HCT116 (cell line): ENCODE measurements around the gene FBRS. TPM values are rescaled to one million over a fixed set of nuclear protein-coding genes. Genes with fewer than 3 reads are reported as not detected.

Experiments used
- ATAC-seq: fragments of 200-7000 bp; cut with Tn5 transposase; 2 replicates; pipeline ENCODE4 v1.9.1; 2020; ENCODE audit warnings: mild to moderate bottlenecking, moderate library complexity
- BruUV-seq: library from RNA; stranded (reverse); fragments of 400-500 nt; replicated peaks from 2 replicates; lab custom pipeline; 2021; lab: Mats Ljungman, UMichigan
- CTCF ChIA-PET: fragments of 300-600 bp; sonication (Branson Sonifier 250); formaldehyde crosslinking; loops from one replicate; lab custom pipeline; 2021; ENCODE audit warnings: antibody characterized with exemption; lab: Charles Lee
- POLR2A ChIA-PET: fragments of 300-600, 350-600 bp; sonication (Branson Sonifier 250); formaldehyde crosslinking; loops from one replicate; lab custom pipeline; 2021; ENCODE audit warnings: antibody characterized with exemption; lab: Charles Lee
- RAD21 ChIA-PET, 2 experiments: fragments of 300-600 bp; sonication (Branson Sonifier 250); formaldehyde crosslinking; loops; one replicate each; lab custom pipeline; 2023; ENCODE audit warnings: low total read pairs in 2 of 2; ENCODE audit not compliant: uncharacterized antibody in 2 of 2, unreplicated experiment in 2 of 2, low non-redundant PET in 1 of 2; lab: Charles Lee
- DNase-seq: peaks from one replicate; pipeline ENCODE4 v3.0.0-alpha.2; 2010; ENCODE audit warnings: low read depth, low spot score
- H2AFZ ChIP-seq: fragments of 200-600 bp; shearing (Covaris generic), sonication (generic); 2 replicates; pipeline ENCODE4 v1.6.1; 2017; ENCODE audit warnings: low read depth, mixed run types, mixed read lengths, antibody characterized with exemption, low read length; ENCODE audit not compliant: poor library complexity, severe bottlenecking
- H3K27ac ChIP-seq: 2 replicates; pipeline ENCODE4 v1.5.1; 2012; ENCODE audit warnings: low read depth, low read length
- H3K27me3 ChIP-seq: fragments of 200-600 bp; sonication (generic); 2 replicates; pipeline ENCODE4 v1.6.1; 2016; ENCODE audit warnings: mixed run types, low read length, mixed read lengths; ENCODE audit not compliant: insufficient read depth
- H3K36me3 ChIP-seq, 2 experiments: fragments of 200-500 bp in 1 of 2; fragments of 200-600 bp in 1 of 2; sonication (Bioruptor generic) in 1 of 2; sonication (generic) in 1 of 2; 2 replicates each; pipeline versions ENCODE4 v1.5.1 to v1.6.1; 2014 to 2016; ENCODE audit warnings: low read length in 2 of 2, inconsistent platforms in 1 of 2, mixed read lengths in 1 of 2, mixed run types in 1 of 2; ENCODE audit not compliant: insufficient read depth in 2 of 2, control insufficient read depth in 1 of 2
- H3K4me1 ChIP-seq, 2 experiments: fragments of 200-600 bp in 1 of 2; sonication (generic) in 1 of 2; 2 replicates each; pipeline versions ENCODE4 v1.5.1 to v1.6.1; 2012 to 2017; ENCODE audit warnings: low read length in 2 of 2, inconsistent platforms in 1 of 2, mild to moderate bottlenecking in 1 of 2, mixed read lengths in 1 of 2, mixed run types in 1 of 2, moderate library complexity in 1 of 2; ENCODE audit not compliant: insufficient read depth in 2 of 2, control insufficient read depth in 1 of 2
- H3K4me2 ChIP-seq: fragments of 200-600 bp; sonication (generic); 2 replicates; pipeline ENCODE4 v1.6.1; 2017; ENCODE audit warnings: mixed run types, low read length, mixed read lengths
- H3K4me3 ChIP-seq, 2 experiments: fragments of 200-600 bp in 1 of 2; sonication (generic) in 1 of 2; replicated peaks in 1 of 2; 2 replicates each; pipeline ENCODE4 v1.5.1; 2011 to 2016; ENCODE audit warnings: low read length in 2 of 2, control low read depth in 1 of 2, low read depth in 1 of 2, mild to moderate bottlenecking in 1 of 2, mixed read lengths in 1 of 2, mixed run types in 1 of 2
- H3K79me2 ChIP-seq: fragments of 200-600 bp; sonication (generic); 2 replicates; pipeline ENCODE4 v1.6.1; 2017; ENCODE audit warnings: mild to moderate bottlenecking, mixed run types, low read length, moderate library complexity, mixed read lengths; ENCODE audit not compliant: insufficient read depth
- H3K9ac ChIP-seq: fragments of 200-600 bp; sonication (generic); 2 replicates; pipeline ENCODE4 v1.6.1; 2016; ENCODE audit warnings: low read length, mixed read lengths
- H3K9me2 ChIP-seq: fragments of 200-600 bp; sonication (generic), shearing (Covaris generic); 2 replicates; pipeline ENCODE4 v1.6.1; 2017; ENCODE audit warnings: mixed run types, mild to moderate bottlenecking, moderate library complexity; ENCODE audit not compliant: insufficient read depth
- H3K9me3 ChIP-seq, 2 experiments: fragments of 200-500 bp in 1 of 2; fragments of 200-600 bp in 1 of 2; sonication (Bioruptor generic) in 1 of 2; sonication (generic) in 1 of 2; 2 replicates each; pipeline ENCODE4 v1.6.1; 2014 to 2017; ENCODE audit warnings: low read length in 2 of 2, mixed read lengths in 2 of 2, inconsistent platforms in 1 of 2, low read depth in 1 of 2, mild to moderate bottlenecking in 1 of 2, mixed run types in 1 of 2, moderate library complexity in 1 of 2; ENCODE audit not compliant: control insufficient read depth in 1 of 2, insufficient read depth in 1 of 2
- H4K20me1 ChIP-seq: fragments of 200-600 bp; sonication (generic), shearing (Covaris generic); 2 replicates; pipeline ENCODE4 v1.6.1; 2017; ENCODE audit warnings: mixed run types, mild to moderate bottlenecking, moderate library complexity; ENCODE audit not compliant: insufficient read depth
- ELF1 ChIP-seq: IDR thresholded peaks from 2 replicates; pipeline ENCODE4 v1.6.1; 2012; ENCODE audit warnings: low read depth, borderline replicate concordance
- EZH2phosphoT487 ChIP-seq: fragments of 200-600 bp; IDR thresholded peaks from 2 replicates; pipeline ENCODE4 v1.6.1; 2018; ENCODE audit warnings: antibody characterized with exemption, borderline replicate concordance
- JUND ChIP-seq: IDR thresholded peaks from 2 replicates; pipeline ENCODE4 v1.6.1; 2012
- POLR2A ChIP-seq: IDR thresholded peaks from 2 replicates; pipeline ENCODE4 v1.7.0; 2011; ENCODE audit warnings: borderline replicate concordance; ENCODE audit not compliant: insufficient read depth, insufficient read length; ENCODE audit errors: extremely low read depth
- POLR2AphosphoS5 ChIP-seq: IDR thresholded peaks from 2 replicates; pipeline ENCODE4 v1.6.1; 2011; ENCODE audit warnings: mild to moderate bottlenecking, low read depth, low read length, moderate library complexity
- RAD21 ChIP-seq: IDR thresholded peaks from 2 replicates; pipeline ENCODE4 v1.6.1; 2012; ENCODE audit warnings: low read depth, mild to moderate bottlenecking
- REST ChIP-seq: IDR thresholded peaks from 2 replicates; pipeline ENCODE4 v1.6.1; 2012; ENCODE audit warnings: low read depth
- SIN3A ChIP-seq: IDR thresholded peaks from 2 replicates; pipeline ENCODE4 v1.6.1; 2012; ENCODE audit warnings: low read depth
- SRF ChIP-seq: IDR thresholded peaks from 2 replicates; pipeline ENCODE4 v1.6.1; 2012; ENCODE audit warnings: low read depth
- ZNF274 ChIP-seq: fragments of 200-500 bp; sonication (Bioruptor generic); IDR thresholded peaks from 2 replicates; pipeline ENCODE4 v1.6.1; 2014; ENCODE audit warnings: mild to moderate bottlenecking, low read depth, low read length, inconsistent platforms
- intact Hi-C: fragments of 100-400 bp; cut with micrococcal nuclease; formaldehyde crosslinking; loops from 2 replicates; pipeline ENCODE4 v1.10.0; 2022
- total RNA-seq: library from RNA; stranded (reverse); gene quantifications from one replicate; pipeline ENCODE4 v1.2.1, GENCODE V29; 2021; ENCODE audit not compliant: unreplicated experiment
- TF ChIP-seq, protein P1 (sequence below): IDR thresholded peaks from 2 replicates; pipeline ENCODE4 v1.6.1; 2012

FBRS gene
- total RNA-seq, 1 experiment from 2014 or later: 65.3 TPM

- H3K27me3 ChIP-seq: no peaks in the 10 kb centered on the region
- ChIA-PET RAD21 (no interaction called here), CTCF (no interaction called here), POLR2A (no interaction called here)
- no peaks in the 10 kb centered on the region for H3K79me2 ChIP-seq
- no peaks in the 10 kb centered on the region for H3K9me2 ChIP-seq
- H3K9ac ChIP-seq: no peak overlapping the region
- peaks cover 2 to 7% of the 10 kb centered on the region in 2 experiments; a peak in 2 of 4 replicates for H3K4me1 ChIP-seq
- TF ChIP-seq SRF (no peak), REST (no peak), EZH2phosphoT487 (no peak), POLR2A (no peak), POLR2AphosphoS5 (no peak), JUND (no peak), SIN3A (no peak), ZNF274 (no peak), RAD21 (no peak), ELF1 (no peak)
- TF ChIP-seq, protein P1, sequence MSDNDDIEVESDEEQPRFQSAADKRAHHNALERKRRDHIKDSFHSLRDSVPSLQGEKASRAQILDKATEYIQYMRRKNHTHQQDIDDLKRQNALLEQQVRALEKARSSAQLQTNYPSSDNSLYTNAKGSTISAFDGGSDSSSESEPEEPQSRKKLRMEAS: no peak
- H3K4me3 ChIP-seq: no peak overlapping the region
- ATAC-seq: no peak
- H4K20me1 ChIP-seq: no peaks in the 10 kb centered on the region
- H3K9me3 ChIP-seq: no peaks in the 10 kb centered on the region
- intact Hi-C loops: no loop called here
- BruUV-seq: no TSS peak
- no peaks in the 10 kb centered on the region for H3K36me3 ChIP-seq
- H3K4me2 ChIP-seq: no peak overlapping the region
- no peak for DNase-seq
- no peak overlapping the region for H2AFZ ChIP-seq
- no peak overlapping the region for H3K27ac ChIP-seq
Measured at GRCh38 chr16:30691907-30692306, 33.7 kb downstream of the FBRS start.
